ENCODE data around the gene FAM171A2.
"Not testable (repeated sequence)": the region's sequence is repeated elsewhere in the genome, so short reads cannot be mapped to it uniquely, and the experiment has no call there.

FAM171A2 gene

DNA sequence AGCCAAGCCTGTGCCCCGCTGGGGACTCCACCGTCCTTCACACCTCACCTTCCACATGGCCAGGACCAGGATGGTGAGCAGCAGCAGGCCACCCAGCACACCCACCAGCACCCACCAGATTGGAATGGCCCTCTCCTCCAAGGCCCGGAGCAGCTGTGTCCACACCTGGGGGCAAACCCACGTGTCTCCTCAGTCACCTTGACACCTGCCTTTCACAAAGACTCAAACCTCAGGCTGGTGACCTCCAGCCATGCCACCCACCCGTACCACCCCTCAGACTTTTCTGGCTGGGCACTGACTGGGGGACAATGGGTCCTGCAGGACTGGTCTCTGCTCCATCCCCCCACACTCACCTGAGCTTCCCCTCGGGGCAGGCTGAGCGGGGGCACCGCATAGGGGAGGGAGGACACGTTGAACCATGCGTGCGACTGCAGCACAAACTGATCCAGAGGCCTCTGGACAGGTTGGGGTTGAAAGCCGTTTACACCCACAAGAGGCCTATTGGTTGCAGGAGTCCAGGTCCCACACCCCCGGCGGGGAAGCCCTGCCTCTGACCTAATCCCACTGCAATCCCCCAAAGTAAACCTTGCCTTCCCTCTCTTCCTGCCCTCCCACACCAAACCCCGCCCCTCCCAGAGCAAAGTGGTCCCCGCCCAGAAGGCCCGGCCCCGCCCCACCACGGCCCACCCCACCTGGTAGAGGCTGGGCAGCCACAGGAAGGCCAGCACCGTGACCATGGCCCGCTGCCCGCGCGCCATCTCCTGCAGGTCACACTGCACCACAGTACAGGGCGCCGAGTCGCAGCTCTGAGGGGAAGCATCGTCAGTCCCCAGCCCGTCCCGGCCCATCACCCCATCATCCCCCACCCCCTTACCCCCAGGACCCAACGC is 10.9 kb upstream of the FAM171A2 start:
- peaks cover 86% of the 10 kb centered on the region for H3K27me3 Mint-ChIP-seq
- no peaks in the 10 kb centered on the region for H3K9me3 Mint-ChIP-seq
- no peak overlapping the region for H3K4me3 Mint-ChIP-seq
- H3K36me3 Mint-ChIP-seq, result no peaks in the 10 kb centered on the region
- H3K27ac Mint-ChIP-seq, result no peak overlapping the region
- peak; percentile 34 for ATAC-seq
- H3K4me1 Mint-ChIP-seq, result peaks cover 12% of the 10 kb centered on the region

DNA sequence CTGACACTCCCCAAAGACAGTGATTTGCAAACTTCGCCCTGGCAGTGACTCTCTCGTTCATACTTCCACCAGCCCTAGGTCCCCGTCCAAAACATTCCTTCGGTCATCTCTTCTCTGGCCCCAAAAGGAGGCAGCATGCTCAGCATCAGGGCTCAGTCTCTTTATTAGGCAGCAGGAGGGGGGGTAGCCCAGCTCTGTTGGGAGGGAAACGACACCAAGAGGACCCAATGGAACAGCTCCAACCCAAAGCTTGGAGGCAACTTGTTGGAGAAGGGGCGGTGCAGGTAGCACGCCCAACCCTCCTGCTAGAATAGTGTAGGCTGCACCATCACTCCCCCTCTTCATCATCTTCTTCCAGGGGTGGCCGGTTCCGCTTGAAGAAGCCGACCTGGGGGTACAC is 8.4 kb upstream of the FAM171A2 start:
- Mint-ChIP-seq H3K4me3 (no peak overlapping the region), H3K27me3 (peaks cover 84% of the 10 kb centered on the region), H3K27ac (no peak overlapping the region), H3K9me3 (no peaks in the 10 kb centered on the region), H3K36me3 (no peaks in the 10 kb centered on the region), H3K4me1 (peaks cover 12% of the 10 kb centered on the region)
- no peak for ATAC-seq

DNA sequence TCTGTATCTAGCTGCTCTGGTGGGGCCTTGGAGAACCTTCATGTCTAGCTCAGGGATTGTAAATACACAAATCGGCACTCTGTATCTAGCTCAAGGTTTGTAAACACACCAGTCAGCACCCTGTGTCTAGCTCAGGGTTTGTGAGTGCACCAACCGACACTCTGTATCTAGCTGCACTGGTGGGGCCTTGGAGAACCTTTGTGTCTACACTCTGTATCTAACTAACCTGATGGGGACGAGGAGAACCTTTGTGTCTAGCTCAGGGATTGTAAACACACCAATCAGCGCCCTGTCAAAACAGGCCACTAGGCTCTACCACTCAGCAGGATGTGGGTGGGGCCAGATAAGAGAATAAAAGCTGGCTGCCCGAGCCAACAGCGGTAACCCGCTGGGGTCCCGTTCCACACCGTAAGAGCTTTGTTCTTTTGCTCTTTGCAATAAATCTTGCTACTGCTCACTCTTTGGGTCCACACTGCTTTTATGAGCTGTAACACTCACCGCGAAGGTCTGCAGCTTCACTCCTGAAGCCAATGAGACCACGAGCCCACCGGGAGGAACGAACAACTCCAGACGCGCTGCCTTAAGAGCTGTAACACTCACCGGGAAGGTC is 5.9 kb upstream of the FAM171A2 start:
- H3K4me1 Mint-ChIP-seq, ATAC-seq, H3K36me3 Mint-ChIP-seq, H3K4me3 Mint-ChIP-seq, H3K27ac Mint-ChIP-seq, H3K9me3 Mint-ChIP-seq: not testable (repeated sequence)
- H3K27me3 Mint-ChIP-seq, result peaks cover 77% of the 10 kb centered on the region

DNA sequence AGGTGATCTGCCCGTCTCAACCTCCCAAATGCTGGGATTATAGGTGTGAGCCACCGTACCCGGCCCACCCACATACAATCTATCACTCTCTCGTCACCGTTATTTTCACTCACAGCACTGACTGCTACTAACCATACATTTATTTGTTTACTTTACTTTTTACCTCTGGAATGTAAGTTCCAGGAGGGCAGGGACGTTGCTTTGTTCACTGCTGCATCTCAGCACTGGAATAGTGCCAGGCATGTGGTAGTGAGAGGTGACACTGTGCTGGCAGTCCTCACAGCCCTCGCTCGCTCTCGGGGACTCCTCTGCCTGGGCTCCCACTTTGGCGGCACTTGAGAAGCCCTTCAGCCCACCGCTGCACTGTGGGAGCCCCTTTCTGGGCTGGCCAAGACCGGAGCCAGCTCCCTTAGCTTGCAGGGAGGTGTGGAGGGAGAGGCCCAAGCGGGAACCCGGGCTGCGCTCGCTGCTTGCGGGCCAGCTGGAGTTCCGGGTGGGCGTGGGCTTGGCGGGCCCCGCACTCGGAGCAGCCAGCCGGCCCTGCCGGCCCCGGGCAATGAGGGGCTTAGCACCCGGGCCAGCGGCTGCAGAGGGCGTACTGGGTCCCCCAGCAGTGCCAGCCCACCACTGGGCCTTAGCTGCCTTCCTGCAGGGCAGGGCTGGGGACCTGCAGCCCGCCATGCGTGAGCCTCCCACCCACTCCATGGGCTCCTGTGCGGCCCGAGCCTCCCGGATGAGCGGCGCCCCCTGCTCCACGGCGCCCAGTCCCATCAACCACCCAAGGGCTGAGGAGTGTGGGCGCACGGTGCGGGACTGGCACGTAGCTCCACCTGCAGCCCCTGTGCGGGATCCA is 5.0 kb upstream of the FAM171A2 start:
- H3K4me1 Mint-ChIP-seq, ATAC-seq, H3K36me3 Mint-ChIP-seq, H3K9me3 Mint-ChIP-seq, H3K27ac Mint-ChIP-seq, H3K4me3 Mint-ChIP-seq: not testable (repeated sequence)
- peaks cover 68% of the 10 kb centered on the region for H3K27me3 Mint-ChIP-seq

DNA sequence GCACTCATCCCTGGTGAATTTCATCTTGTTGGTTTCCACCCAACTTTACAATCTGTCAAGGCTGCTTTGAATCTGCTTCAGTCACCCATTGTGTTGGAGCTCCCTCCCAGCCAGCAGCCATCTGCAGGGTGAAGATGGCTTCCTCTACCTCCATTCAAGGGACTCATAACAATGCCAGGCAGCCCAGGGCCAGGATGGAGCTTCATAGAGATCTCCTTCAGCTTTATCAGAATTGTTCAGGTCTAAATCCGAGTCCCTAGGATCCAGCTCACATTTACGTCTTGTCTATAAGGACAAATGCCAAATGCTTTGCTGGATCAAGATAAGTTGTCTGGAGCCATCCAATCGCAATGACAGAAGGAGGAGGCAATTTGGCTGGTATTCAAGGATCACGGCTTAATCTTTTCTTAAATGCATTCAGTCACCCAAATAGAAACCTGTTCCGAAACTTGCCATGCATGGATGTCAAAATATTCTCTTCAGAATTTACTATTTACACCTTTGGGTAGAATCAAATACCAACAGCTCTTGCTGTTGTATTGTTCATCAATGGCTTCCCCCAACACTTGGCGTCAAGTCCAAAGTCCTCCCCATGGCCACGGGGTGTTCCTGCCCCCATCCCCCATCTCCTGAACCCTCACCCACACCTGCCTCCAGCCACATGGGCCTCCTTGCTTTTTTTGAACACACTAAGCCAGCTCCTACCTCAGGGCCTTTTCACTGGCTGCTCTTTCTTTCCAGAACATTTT is 3.8 kb upstream of the FAM171A2 start:
- no peak for ATAC-seq
- no peaks in the 10 kb centered on the region for H3K36me3 Mint-ChIP-seq
- no peak overlapping the region for H3K4me3 Mint-ChIP-seq
- no peaks in the 10 kb centered on the region for H3K9me3 Mint-ChIP-seq
- peaks cover 62% of the 10 kb centered on the region for H3K27me3 Mint-ChIP-seq
- no peaks in the 10 kb centered on the region for H3K4me1 Mint-ChIP-seq
- no peak overlapping the region for H3K27ac Mint-ChIP-seq

DNA sequence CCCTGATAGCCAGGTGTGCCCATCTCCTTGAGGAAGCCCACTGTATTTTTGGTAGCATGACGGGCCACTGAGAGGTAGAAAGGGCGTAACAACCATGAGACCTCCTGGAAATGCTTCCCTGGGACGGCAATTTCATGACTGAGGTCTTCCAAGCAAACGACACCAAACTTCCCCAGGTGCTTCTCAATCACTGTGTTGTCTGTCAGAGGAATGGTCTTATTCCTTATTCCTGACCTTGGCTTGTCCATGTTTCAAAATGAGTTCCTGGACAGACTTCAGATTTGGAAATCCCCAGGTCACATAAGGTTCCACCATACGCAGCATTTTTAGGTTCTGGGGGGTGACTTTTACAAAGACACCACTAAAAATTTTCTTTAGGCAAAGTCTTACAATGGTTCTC is 1.4 kb upstream of the FAM171A2 start:
- H3K27me3 Mint-ChIP-seq, result peaks cover 53% of the 10 kb centered on the region
- not testable (repeated sequence) for ATAC-seq, H3K36me3 Mint-ChIP-seq, H3K27ac Mint-ChIP-seq, H3K4me1 Mint-ChIP-seq, H3K9me3 Mint-ChIP-seq
- H3K4me3 Mint-ChIP-seq, result peak overlapping the region; percentile 18

DNA sequence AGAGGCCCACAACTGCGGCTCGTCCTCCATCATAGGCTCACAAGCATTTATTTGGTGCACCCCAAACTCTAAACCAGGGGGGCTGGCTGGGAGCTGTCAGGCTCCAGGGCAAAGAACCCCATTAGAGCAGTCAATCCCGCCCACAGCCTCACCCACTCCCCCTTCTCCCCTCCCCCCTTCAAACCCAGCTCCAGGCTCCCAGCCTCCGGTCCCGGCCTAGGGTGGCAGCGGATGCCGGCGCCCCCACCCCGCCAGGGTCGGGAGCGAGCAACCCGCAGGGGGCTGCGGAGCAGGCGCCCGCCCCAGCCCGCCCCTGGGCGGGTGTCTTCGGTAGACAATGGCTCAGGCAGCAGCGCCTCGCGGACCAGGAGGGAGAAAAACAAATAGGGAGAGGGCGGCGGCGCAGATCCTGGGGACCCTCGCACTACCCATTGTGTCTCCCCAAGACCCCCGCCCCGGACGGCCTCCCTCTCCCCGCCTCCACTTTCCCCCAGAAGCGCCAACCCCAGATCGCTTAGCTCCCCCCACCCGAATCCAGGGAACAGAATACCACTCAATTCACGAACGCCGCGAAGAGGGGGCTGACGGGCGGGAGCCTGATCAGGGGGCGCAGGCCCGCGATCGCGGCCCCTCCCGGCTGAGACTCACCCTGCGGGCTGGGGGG is 572 bp downstream of the FAM171A2 start:
- peak; percentile 46 for ATAC-seq
- Mint-ChIP-seq H3K4me3 (peak overlapping the region; percentile 69), H3K4me1 (peaks cover 9% of the 10 kb centered on the region), H3K9me3 (no peaks in the 10 kb centered on the region), H3K27me3 (peaks cover 46% of the 10 kb centered on the region), H3K36me3 (no peaks in the 10 kb centered on the region), H3K27ac (no peak overlapping the region)

DNA sequence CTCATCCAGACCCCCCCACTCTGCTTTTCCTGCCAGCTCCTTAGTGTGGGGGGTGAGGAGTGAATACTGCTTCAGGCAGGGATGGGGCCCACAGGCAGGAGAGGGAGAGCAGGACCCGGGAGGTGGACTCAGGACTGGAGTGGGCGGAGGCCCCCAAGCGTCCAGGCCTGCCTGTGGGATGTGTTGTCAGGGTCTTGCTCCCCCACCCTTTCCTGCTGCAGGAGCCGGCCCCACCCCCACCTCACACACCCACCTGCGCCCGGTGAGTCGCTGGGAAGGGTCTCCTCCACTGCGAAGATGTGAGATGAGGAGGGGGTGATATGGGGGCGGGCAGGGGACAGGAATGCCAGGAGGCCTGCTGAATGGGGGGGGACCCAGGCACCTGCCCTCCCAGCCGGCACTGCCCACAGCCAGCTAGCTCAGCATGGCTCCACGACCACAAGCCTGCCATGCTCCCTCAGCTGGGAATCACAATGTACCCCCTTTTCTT is 1.1 kb downstream of the FAM171A2 start:
- peaks cover 9% of the 10 kb centered on the region for H3K4me1 Mint-ChIP-seq
- peak overlapping the region; percentile 30 for H3K4me3 Mint-ChIP-seq
- H3K27ac Mint-ChIP-seq, result no peak overlapping the region
- H3K9me3 Mint-ChIP-seq, result no peaks in the 10 kb centered on the region
- peaks cover 40% of the 10 kb centered on the region for H3K27me3 Mint-ChIP-seq
- no peak for ATAC-seq
- no peaks in the 10 kb centered on the region for H3K36me3 Mint-ChIP-seq

DNA sequence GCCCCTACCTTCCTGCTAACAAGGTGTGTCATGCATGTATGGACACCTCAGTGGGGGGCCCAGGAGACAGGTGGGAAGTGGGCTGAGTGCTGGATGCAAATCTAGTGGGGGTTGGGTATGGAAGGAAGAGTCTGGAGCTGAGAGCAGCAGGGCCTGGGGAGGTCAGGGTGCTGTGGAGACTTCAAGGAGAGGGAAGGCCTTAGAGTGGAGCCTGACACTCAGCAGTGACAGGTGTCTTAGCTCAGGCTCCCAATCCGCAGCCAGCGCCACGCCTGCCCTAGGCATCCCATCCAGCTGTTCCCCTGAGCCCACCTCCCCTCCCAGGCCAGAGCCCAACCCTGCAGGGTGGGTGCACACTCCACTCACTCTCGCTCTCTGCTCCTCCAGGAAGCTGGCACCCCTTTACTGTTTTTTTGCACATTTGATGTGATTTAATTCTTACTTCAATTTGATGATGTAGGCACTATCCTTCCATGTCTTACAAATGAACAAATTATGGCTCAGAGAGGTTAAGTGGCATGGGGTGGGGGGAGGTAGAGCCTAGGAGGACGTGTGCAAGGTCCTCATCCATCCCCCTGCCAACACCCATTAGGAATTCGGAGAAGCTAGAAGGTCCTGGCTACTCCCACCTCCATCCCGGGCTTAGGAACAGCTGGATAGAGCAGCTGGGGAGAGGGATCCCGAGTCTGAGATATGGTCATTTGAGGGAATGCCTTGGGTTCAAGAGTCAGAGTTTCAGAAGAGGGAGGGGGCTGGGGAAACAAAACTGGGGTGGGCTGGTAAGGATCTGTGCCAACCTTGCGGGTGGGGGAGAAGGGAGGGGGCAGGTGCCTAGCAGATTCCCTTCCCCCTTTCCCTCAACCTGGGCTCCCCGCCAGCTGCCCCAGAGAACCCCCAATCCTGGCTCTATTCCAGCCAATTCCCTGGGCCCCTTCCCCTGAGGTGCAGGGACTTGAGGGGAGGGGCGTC is 2.1 kb downstream of the FAM171A2 start:
- Mint-ChIP-seq H3K27ac (no peak overlapping the region), H3K9me3 (no peaks in the 10 kb centered on the region), H3K4me3 (no peak overlapping the region), H3K36me3 (no peaks in the 10 kb centered on the region), H3K4me1 (peaks cover 9% of the 10 kb centered on the region), H3K27me3 (peaks cover 32% of the 10 kb centered on the region)
- ATAC-seq, result no peak

DNA sequence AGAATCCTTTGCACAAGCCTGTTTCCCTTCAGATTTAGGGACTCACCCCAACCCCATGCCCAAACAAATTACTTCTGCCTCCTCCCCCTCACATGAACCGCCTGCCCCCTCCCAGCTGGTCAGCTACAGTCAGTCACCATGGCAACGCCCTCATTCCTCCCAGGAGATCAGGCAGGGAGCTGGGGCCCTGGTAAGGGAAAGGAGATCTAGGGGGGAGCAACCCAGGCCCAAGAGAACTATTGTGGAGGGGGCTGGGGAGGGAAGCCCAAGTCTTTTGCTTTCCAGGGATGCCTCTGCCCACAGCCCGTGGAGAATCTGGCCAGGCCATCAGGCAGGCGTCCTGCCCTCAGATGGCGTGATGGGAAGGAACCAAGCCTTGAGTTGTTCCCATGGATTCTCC is 2.8 kb downstream of the FAM171A2 start:
- Mint-ChIP-seq H3K4me3 (no peak overlapping the region), H3K27ac (no peak overlapping the region), H3K4me1 (peaks cover 9% of the 10 kb centered on the region), H3K9me3 (no peaks in the 10 kb centered on the region), H3K36me3 (no peaks in the 10 kb centered on the region), H3K27me3 (peaks cover 25% of the 10 kb centered on the region)
- ATAC-seq, result no peak

DNA sequence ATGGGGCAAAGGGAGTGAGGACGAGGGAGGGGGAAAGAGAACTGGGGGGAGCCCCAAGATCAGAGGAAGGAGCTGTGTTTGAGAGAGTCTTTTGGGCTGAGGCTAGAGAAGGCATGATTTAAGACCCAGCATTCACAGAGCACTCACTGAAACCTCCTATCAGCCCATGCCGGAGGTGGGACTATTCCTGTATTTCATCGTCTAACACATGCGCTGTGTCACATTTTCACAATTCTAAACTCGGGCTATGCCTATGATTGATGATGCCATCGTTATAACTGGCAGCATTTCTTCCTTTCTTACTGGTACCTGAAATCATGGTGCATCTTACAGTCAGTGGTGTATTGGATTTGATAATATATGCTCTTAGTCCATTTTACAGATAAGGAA is 3.5 kb downstream of the FAM171A2 start:
- Mint-ChIP-seq H3K4me3 (no peak overlapping the region), H3K4me1 (peaks cover 9% of the 10 kb centered on the region), H3K36me3 (no peaks in the 10 kb centered on the region), H3K9me3 (no peaks in the 10 kb centered on the region), H3K27ac (no peak overlapping the region), H3K27me3 (peaks cover 24% of the 10 kb centered on the region)
- no peak for ATAC-seq

DNA sequence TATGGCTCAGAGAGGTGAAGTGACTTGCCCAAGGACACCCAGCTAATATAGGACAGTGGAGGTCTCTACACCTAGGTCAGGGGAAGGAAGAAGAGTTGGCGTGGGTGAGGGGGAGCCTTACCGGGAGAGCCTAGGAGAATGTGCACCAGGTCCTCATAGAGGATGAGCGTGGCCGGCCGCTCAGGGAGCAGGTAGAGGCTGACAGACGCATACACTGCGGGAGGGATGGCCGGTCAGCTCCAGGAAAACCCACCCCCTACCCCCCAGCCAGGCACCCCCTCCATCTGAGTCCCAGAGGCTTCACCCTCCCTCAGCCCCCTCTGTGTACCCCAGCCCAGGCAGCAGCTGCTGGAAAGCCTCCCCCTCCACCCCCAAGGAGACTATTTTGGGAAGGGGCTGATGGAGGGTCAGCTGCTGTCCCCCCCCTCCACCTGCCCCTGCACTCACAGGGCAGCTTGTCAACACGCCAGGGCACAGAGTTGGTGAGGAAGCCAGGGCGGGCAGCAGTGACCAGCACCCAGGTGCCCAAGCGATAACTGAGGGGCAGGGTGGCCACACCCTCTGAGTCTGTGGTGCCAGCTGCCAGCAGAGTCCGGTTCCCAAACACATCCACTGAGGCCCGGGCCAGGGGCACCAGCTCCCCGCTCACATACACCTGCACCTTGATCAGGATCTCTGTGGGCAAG is 4.1 kb downstream of the FAM171A2 start:
- H3K36me3 Mint-ChIP-seq, result no peaks in the 10 kb centered on the region
- ATAC-seq, result no peak

DNA sequence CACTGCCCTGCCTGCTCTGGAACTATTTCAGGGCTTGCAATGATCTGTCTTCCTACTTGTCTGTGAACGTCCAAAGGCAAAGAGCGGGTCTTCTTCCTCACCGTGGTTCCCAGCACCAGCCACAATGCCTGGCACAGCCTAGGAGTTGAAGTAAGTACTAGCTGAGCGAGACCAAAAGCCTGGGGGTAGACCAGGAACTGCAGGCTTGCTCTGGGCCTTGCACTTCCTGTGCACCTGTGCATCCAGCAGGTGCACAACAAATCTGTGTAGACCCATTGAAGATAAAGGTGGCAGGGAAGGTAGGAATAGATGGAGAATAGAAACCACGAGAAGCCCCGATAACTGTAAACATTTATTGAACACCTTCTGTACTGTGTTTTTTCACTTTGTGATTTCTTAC is 4.6 kb downstream of the FAM171A2 start:
- no peak overlapping the region for H3K4me3 Mint-ChIP-seq
- peaks cover 9% of the 10 kb centered on the region for H3K4me1 Mint-ChIP-seq
- peak overlapping the region; percentile 17 for H3K27ac Mint-ChIP-seq
- no peaks in the 10 kb centered on the region for H3K36me3 Mint-ChIP-seq
- peaks cover 18% of the 10 kb centered on the region for H3K27me3 Mint-ChIP-seq
- H3K9me3 Mint-ChIP-seq, result no peaks in the 10 kb centered on the region
- ATAC-seq, result no peak

More for the DNA sequence above, 4.1 kb downstream of the FAM171A2 start:
- Mint-ChIP-seq H3K9me3 (no peaks in the 10 kb centered on the region), H3K4me1 (peaks cover 9% of the 10 kb centered on the region), H3K27me3 (peaks cover 19% of the 10 kb centered on the region), H3K27ac (peak overlapping the region; percentile 17), H3K4me3 (no peak overlapping the region)

Data from stimulated activated memory B cell treated with anti-CD40 and anti-IgM and Interleukin-4, amounts not matched to agents 10 μg/mL and 1 μg/mL and 100 μg/mL, for 72 hours (primary cell).